PC-3 (cell line): Measurements from ENCODE around the gene SIDT1. TPM values are rescaled to one million over a fixed set of nuclear protein-coding genes. Genes with fewer than 3 reads are reported as not detected.

Source experiments
- ATAC-seq: fragments of 200-7000 bp; cut with Tn5 transposase; 2 replicates; pipeline ENCODE4 v1.9.1; 2020; ENCODE audit warnings: mild to moderate bottlenecking, moderate library complexity
- BruUV-seq: library from RNA; stranded (reverse); fragments of 400-500 nt; replicated peaks from 2 replicates; lab custom pipeline; 2021; lab: Mats Ljungman, UMichigan
- CTCF ChIA-PET: fragments of 300-600 bp; sonication (Branson Sonifier 250); formaldehyde crosslinking; loops from one replicate; lab custom pipeline; 2022; ENCODE audit warnings: antibody characterized with exemption; lab: Charles Lee
- POLR2A ChIA-PET: fragments of 300-600 bp; sonication (Branson Sonifier 250); formaldehyde crosslinking; loops from one replicate; lab custom pipeline; 2022; ENCODE audit warnings: antibody characterized with exemption; ENCODE audit not compliant: unreplicated experiment; lab: Charles Lee
- DNase-seq: peaks from one replicate; pipeline ENCODE4 v3.0.0-alpha.2; 2015
- H2AFZ ChIP-seq: fragments of 300-600 bp; sonication (generic); 2 replicates; pipeline ENCODE4 v1.6.0; 2016; ENCODE audit warnings: antibody characterized with exemption, low read length
- H3F3A ChIP-seq: fragments of 300-600 bp; sonication (generic); one replicate; pipeline ENCODE4 v1.6.0; 2017; ENCODE audit warnings: antibody characterized with exemption, low read length, control low read depth, mild to moderate bottlenecking; ENCODE audit not compliant: unreplicated experiment
- H3K27ac ChIP-seq: fragments of 300-600 bp; sonication (generic); 2 replicates; pipeline ENCODE4 v1.5.1; 2016; ENCODE audit warnings: mild to moderate bottlenecking, low read length
- H3K27me3 ChIP-seq: fragments of 300-600 bp; sonication (generic); 2 replicates; pipeline ENCODE4 v1.6.1; 2016; ENCODE audit warnings: low read length, mixed read lengths
- H3K36me3 ChIP-seq: fragments of 300-600 bp; sonication (generic); 2 replicates; pipeline ENCODE4 v1.6.1; 2016; ENCODE audit warnings: low read depth, mixed run types, low read length, mixed read lengths
- H3K4me1 ChIP-seq: fragments of 300-600 bp; sonication (generic); 2 replicates; pipeline ENCODE4 v1.5.1; 2016; ENCODE audit warnings: low read length; ENCODE audit not compliant: insufficient read depth
- H3K4me2 ChIP-seq: fragments of 300-600 bp; sonication (generic); 2 replicates; pipeline ENCODE4 v1.6.0; 2016; ENCODE audit warnings: low read length
- H3K4me3 ChIP-seq: fragments of 300-600 bp; sonication (generic); 2 replicates; pipeline ENCODE4 v1.5.1; 2016; ENCODE audit warnings: mild to moderate bottlenecking, low read length, mixed read lengths
- H3K79me2 ChIP-seq: fragments of 300-600 bp; sonication (generic); 2 replicates; pipeline ENCODE4 v1.6.1; 2017; ENCODE audit warnings: low read length, mixed read lengths
- H3K9ac ChIP-seq: fragments of 300-600 bp; sonication (generic); 2 replicates; pipeline ENCODE4 v1.6.0; 2016; ENCODE audit warnings: mild to moderate bottlenecking, low read length
- H3K9me2 ChIP-seq: fragments of 300-600 bp; sonication (generic); replicated peaks from 2 replicates; pipeline ENCODE4 v1.6.1; 2016; ENCODE audit warnings: mixed run types, low read length, mixed read lengths
- H3K9me3 ChIP-seq: fragments of 300-600 bp; sonication (generic); 2 replicates; pipeline ENCODE4 v1.6.1; 2016; ENCODE audit warnings: low read length, mixed read lengths
- H4K20me1 ChIP-seq: fragments of 300-600 bp; sonication (generic); 2 replicates; pipeline ENCODE4 v1.6.1; 2016; ENCODE audit warnings: low read length, mixed read lengths
- CTCF ChIP-seq: fragments of 300-600 bp; sonication (generic); conservative IDR thresholded peaks from 2 replicates; pipeline ENCODE4 v1.5.1; 2017; ENCODE audit warnings: antibody characterized with exemption, low read depth, mild to moderate bottlenecking, low read length
- EZH2 ChIP-seq: fragments of 300-600 bp; sonication (generic); IDR thresholded peaks from one replicate; pipeline ENCODE4 v1.6.1; 2017; ENCODE audit warnings: antibody characterized with exemption, mild to moderate bottlenecking, low read length; ENCODE audit not compliant: unreplicated experiment
- EZH2phosphoT487 ChIP-seq: fragments of 300-600 bp; sonication (generic); IDR thresholded peaks from 2 replicates; pipeline ENCODE4 v1.6.1; 2018; ENCODE audit warnings: mild to moderate bottlenecking, antibody characterized with exemption, low read length, borderline replicate concordance
- intact Hi-C: fragments of 100-400 bp; cut with micrococcal nuclease; formaldehyde crosslinking; loops from 2 replicates; pipeline ENCODE4 v1.9.0; 2023
- total RNA-seq: library from RNA; depleted of rRNA; stranded (reverse); fragments of >200 nt; gene quantifications from 2 replicates; pipeline ENCODE4 v1.2.3, GENCODE V29; 2014

The SIDT1 gene
- total RNA-seq, 1 experiment from 2014 or later: 14.1 TPM

GRCh38 chr3:113597596-113598354 is 65.4 kb downstream of the SIDT1 start:
- CTCF ChIA-PET: no interaction called here
- H3F3A ChIP-seq: no peaks in the 10 kb centered on the region
- H3K79me2 ChIP-seq: no peaks in the 10 kb centered on the region
- TF ChIP-seq EZH2phosphoT487 (no peak), EZH2 (no peak), CTCF (no peak)
- no peak for DNase-seq
- no peaks in the 10 kb centered on the region for H3K9me3 ChIP-seq
- POLR2A ChIA-PET: no interaction called here
- BruUV-seq: no TSS peak
- 0 out of 2 replicates have a peak, but pooled peaks cover 3% of the 10 kb centered on the region for H3K36me3 ChIP-seq
- no peak for ATAC-seq
- H3K27me3 ChIP-seq: no peaks in the 10 kb centered on the region
- no peak overlapping the region for H2AFZ ChIP-seq
- H3K4me3 ChIP-seq: no peak overlapping the region
- H3K9ac ChIP-seq: no peak overlapping the region
- no peaks in the 10 kb centered on the region for H3K9me2 ChIP-seq
- no peaks in the 10 kb centered on the region for H3K4me1 ChIP-seq
- H3K27ac ChIP-seq: no peak overlapping the region
- H4K20me1 ChIP-seq: no peaks in the 10 kb centered on the region
- intact Hi-C loops: no loop called here
- H3K4me2 ChIP-seq: no peak overlapping the region

- H3K9me2 ChIP-seq: no peaks in the 10 kb centered on the region
- no peaks in the 10 kb centered on the region for H3F3A ChIP-seq
- DNase-seq: no peak
- no peaks in the 10 kb centered on the region for H3K27me3 ChIP-seq
- no peak overlapping the region for H3K4me3 ChIP-seq
- ChIA-PET CTCF (no interaction called here), POLR2A (no interaction called here)
- ATAC-seq: no peak; the same call in 1 of the 2 replicates
- no TSS peak for BruUV-seq
- no peak overlapping the region for H3K4me2 ChIP-seq
- no peaks in the 10 kb centered on the region for H3K4me1 ChIP-seq
- H3K9me3 ChIP-seq: no peaks in the 10 kb centered on the region
- H4K20me1 ChIP-seq: no peaks in the 10 kb centered on the region
- H3K36me3 ChIP-seq: no peaks in the 10 kb centered on the region
- H3K27ac ChIP-seq: no peak overlapping the region
- TF ChIP-seq EZH2phosphoT487 (no peak), CTCF (no peak), EZH2 (no peak)
- H3K79me2 ChIP-seq: no peaks in the 10 kb centered on the region
- intact Hi-C loops: no loop called here
- no peak overlapping the region for H2AFZ ChIP-seq
- no peak overlapping the region for H3K9ac ChIP-seq
Measured at GRCh38 chr3:113600418-113601182, 68.2 kb downstream of the SIDT1 start.
